Gastroesophageal sphincter (tissue), 4 donors: ENCODE results near the gene SLC39A11. TPM values are rescaled to one million over a fixed set of nuclear protein-coding genes. Genes with fewer than 3 reads are reported as not detected.

Experiments used
- ATAC-seq: fragments of 150-250 bp; one replicate; pipeline ENCODE4 v1.9.1; 2016; ENCODE audit warnings: mild to moderate bottlenecking, moderate library complexity
- H3K27ac ChIP-seq, 4 donors: fragments of 200-600 bp; sonication (generic) in 3 of 4; 1 replicate in 3 of 4; 2 replicates in 1 of 4; pipeline ENCODE4 v1.5.1; 2016 to 2019
- H3K27me3 ChIP-seq: fragments of 200-600 bp; sonication (generic); one replicate; pipeline ENCODE4 v1.5.1; 2019
- H3K36me3 ChIP-seq, 2 donors: fragments of 200-600 bp; sonication (generic); one replicate each; pipeline ENCODE4 v1.5.1; 2019; ENCODE audit warnings: control low read depth in 1 of 2
- H3K4me1 ChIP-seq, 3 donors: fragments of 200-600 bp; sonication (generic); 1 replicate in 2 of 3; 2 replicates in 1 of 3; pipeline ENCODE4 v1.5.1; 2016 to 2019; ENCODE audit warnings: control low read depth in 2 of 3
- H3K4me3 ChIP-seq, 2 donors: fragments of 200-600 bp; sonication (generic); one replicate each; pipeline ENCODE4 v1.5.1; 2019; ENCODE audit warnings: mild to moderate bottlenecking in 1 of 2, moderate library complexity in 1 of 2
- H3K9me3 ChIP-seq, 3 donors: fragments of 200-600 bp; sonication (generic); one replicate each; pipeline ENCODE4 v1.5.1; 2017 to 2019; ENCODE audit warnings: control low read depth in 2 of 3
- EP300 ChIP-seq: sonication (generic); formaldehyde crosslinking; IDR thresholded peaks from one replicate; pipeline ENCODE4 v1.6.1; 2017; ENCODE audit warnings: antibody characterized with exemption, mild to moderate bottlenecking
- POLR2A ChIP-seq, 2 donors: fragments of 450-650 bp; IDR thresholded peaks; one replicate each; pipeline ENCODE4 v1.6.1; 2017; ENCODE audit warnings: antibody characterized with exemption in 2 of 2, mild to moderate bottlenecking in 2 of 2, moderate library complexity in 1 of 2
- POLR2AphosphoS5 ChIP-seq: sonication (generic); formaldehyde crosslinking; IDR thresholded peaks from one replicate; pipeline ENCODE4 v1.6.1; 2017; ENCODE audit warnings: antibody characterized with exemption
- whole genome bisulfite sequencing, 2 donors: methylation state at CpG; one replicate each; pipeline ENCODE4 v1.1.5; 2018; ENCODE audit warnings: low coverage in 1 of 2; 5-methylcytosine and 5-hydroxymethylcytosine counted together
- total RNA-seq, 4 donors: library from RNA; depleted of rRNA; stranded (reverse); fragments of >200 nt; gene quantifications; one replicate each; pipeline ENCODE4 v1.1.0, GENCODE V29; 2016
- TF ChIP-seq, protein P1 (sequence below), 4 experiments: fragments of 200-600 bp in 2 of 4; fragments of 450-650 bp in 2 of 4; sonication (generic) in 1 of 4; IDR thresholded peaks; one replicate each; pipeline ENCODE4 v1.5.1; 2017 to 2019; ENCODE audit warnings: antibody characterized with exemption in 4 of 4, mild to moderate bottlenecking in 2 of 4, moderate library complexity in 2 of 4

Gene SLC39A11
- total RNA-seq, 4 donors from 2014 or later: 11.6 to 16.8 (median 14.5) TPM

DNA sequence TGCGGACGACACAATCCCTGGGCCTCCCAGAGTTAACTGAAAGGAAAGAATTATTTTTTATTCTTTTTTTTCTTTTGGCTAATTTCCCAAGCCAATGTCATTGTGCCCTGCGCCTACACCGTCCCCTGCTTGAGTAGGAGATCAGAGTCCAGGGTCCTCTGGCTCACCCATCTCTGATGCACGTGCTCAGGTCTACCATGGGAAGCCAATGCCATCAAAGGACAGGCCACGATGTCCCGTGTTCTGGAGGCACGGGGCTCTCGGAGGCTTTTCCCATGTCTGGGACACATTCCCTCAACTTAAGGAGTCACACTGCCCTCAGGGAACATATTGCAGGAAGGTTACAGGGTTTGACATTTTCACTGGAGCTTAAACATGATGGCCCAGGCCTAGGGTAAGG, 123.7 kb downstream of the SLC39A11 start:
- no peak overlapping the region for H3K4me3 ChIP-seq
- 88% methylated on average over 6 of the region's 9 CpGs; no CpG with 5 or more reads in 1 of the 2 donors for WGBS, 2 donors
- no peaks in the 10 kb centered on the region for H3K4me1 ChIP-seq
- H3K9me3 ChIP-seq: no peaks in the 10 kb centered on the region
- TF ChIP-seq, protein P1, sequence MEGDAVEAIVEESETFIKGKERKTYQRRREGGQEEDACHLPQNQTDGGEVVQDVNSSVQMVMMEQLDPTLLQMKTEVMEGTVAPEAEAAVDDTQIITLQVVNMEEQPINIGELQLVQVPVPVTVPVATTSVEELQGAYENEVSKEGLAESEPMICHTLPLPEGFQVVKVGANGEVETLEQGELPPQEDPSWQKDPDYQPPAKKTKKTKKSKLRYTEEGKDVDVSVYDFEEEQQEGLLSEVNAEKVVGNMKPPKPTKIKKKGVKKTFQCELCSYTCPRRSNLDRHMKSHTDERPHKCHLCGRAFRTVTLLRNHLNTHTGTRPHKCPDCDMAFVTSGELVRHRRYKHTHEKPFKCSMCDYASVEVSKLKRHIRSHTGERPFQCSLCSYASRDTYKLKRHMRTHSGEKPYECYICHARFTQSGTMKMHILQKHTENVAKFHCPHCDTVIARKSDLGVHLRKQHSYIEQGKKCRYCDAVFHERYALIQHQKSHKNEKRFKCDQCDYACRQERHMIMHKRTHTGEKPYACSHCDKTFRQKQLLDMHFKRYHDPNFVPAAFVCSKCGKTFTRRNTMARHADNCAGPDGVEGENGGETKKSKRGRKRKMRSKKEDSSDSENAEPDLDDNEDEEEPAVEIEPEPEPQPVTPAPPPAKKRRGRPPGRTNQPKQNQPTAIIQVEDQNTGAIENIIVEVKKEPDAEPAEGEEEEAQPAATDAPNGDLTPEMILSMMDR (IDR thresholded peaks at IDR 0.05): no peak
- TF ChIP-seq POLR2AphosphoS5 (no peak), POLR2A (IDR thresholded peaks at IDR 0.05) (no peak), EP300 (no peak)
- H3K27me3 ChIP-seq: no peaks in the 10 kb centered on the region
- ATAC-seq: no peak
- H3K27ac ChIP-seq: no peak overlapping the region
- H3K36me3 ChIP-seq: no peaks in the 10 kb centered on the region

DNA sequence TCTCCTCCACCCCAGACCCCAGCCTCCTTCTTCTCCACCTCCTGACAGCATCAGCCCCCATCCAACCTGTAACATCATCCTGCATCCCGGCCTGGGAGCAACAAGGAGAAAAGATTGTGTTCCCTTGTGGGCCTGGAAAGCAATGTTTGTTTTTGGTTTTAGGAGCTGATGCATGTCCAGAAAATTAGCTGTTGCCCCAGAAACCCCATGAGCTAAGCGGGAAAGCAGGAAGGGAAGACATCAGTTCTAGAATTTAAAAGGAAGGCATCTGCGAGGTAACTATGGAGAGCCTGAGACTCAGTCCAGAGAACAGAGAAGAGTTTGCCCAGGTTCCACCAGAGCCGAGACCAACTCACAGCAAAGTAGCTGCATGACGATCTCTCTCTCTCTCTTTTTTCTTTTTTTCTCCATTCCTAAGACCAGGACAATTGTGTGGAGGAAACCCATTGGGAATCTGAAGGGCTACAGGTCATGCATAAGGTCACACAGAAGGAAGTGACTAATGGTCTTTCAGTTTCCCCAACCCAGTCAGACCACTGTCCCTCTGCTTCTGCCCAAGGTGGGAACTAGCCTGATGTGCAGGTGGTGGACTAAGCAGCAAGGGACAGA, 124.4 kb downstream of the SLC39A11 start:
- no peaks in the 10 kb centered on the region for H3K27me3 ChIP-seq
- TF ChIP-seq POLR2AphosphoS5: no peak
- TF ChIP-seq, protein P1 (IDR thresholded peaks at IDR 0.05): no peak
- TF ChIP-seq EP300: no peak
- no peak for TF ChIP-seq POLR2A (IDR thresholded peaks at IDR 0.05)
- no peaks in the 10 kb centered on the region for H3K36me3 ChIP-seq
- no peaks in the 10 kb centered on the region for H3K4me1 ChIP-seq
- H3K9me3 ChIP-seq: no peaks in the 10 kb centered on the region
- no peak for ATAC-seq
- WGBS, 2 donors: 75 to 78% methylated on average over 3 to 4 of the region's 5 CpGs
- no peak overlapping the region for H3K27ac ChIP-seq
- H3K4me3 ChIP-seq: no peak overlapping the region

GRCh38 chr17:72967277-72967970, 125.1 kb downstream of the SLC39A11 start:
- no peaks in the 10 kb centered on the region for H3K36me3 ChIP-seq
- no peaks in the 10 kb centered on the region for H3K9me3 ChIP-seq
- H3K4me3 ChIP-seq: no peak overlapping the region
- no peaks in the 10 kb centered on the region for H3K27me3 ChIP-seq
- WGBS, 2 donors: 75 to 83% methylated on average over 2 to 8 of the region's 8 CpGs
- ATAC-seq: no peak
- TF ChIP-seq POLR2A (IDR thresholded peaks at IDR 0.05) (no peak), EP300 (no peak), POLR2AphosphoS5 (no peak)
- TF ChIP-seq, protein P1 (IDR thresholded peaks at IDR 0.05): no peak
- no peaks in the 10 kb centered on the region for H3K4me1 ChIP-seq
- H3K27ac ChIP-seq: no peak overlapping the region

- Histone ChIP-seq H3K4me1 (no peaks in the 10 kb centered on the region), H3K36me3 (no peaks in the 10 kb centered on the region), H3K27ac (no peak overlapping the region), H3K4me3 (no peak overlapping the region), H3K9me3 (no peaks in the 10 kb centered on the region), H3K27me3 (no peaks in the 10 kb centered on the region)
- ATAC-seq: no peak
- WGBS, 2 donors: 70 to 100% methylated on average over 1 to 2 of the region's 3 CpGs
- TF ChIP-seq POLR2AphosphoS5 (no peak), POLR2A (IDR thresholded peaks at IDR 0.05) (no peak), EP300 (no peak)
- TF ChIP-seq, protein P1 (IDR thresholded peaks at IDR 0.05): no peak
Measured at GRCh38 chr17:72962106-72962505, 130.4 kb downstream of the SLC39A11 start.
